ENCODE results near the gene CPNE6.

DNA sequence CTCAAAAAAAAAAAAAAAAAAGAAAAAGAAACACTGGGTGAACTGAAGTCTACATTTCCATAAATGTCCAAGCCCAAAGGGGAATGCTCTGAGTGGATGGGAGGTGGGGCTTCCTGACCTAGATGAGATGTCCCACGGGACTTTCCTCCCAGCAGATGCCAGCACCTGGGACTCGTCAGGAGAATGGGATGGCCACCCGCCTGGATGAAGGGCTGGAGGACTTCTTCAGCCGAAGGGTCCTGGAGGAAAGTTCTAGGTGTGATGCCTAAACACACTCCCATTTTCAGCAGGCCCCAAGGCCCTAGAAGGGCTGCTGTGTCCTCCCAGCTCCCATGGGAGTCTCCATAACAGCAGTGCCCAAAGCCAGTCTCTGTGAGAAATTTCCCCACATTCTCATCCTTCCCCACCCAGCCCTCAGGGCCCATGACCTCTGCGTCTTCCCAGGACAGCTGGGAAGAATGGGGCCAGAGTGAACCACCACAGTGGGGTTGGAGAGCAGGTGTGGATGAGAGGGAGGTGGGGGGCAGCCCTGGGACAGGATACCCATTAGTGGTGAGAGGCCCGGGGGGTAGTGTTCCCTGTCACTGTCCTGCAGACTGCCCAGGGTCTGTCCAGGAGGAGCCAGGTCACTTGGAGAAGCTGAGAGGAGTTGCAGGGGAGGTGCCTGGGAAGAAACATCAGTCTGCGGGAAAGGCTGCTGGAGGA, 7.1 kb upstream of the CPNE6 start:
- TF ChIP-seq TAF1 (conservative IDR thresholded peaks at IDR 0.05), result no peak
- no peak for TF ChIP-seq JUND (IDR thresholded peaks at IDR 0.05)
- no peak for TF ChIP-seq GABPA (IDR thresholded peaks at IDR 0.05 in 1 of 2, conservative IDR thresholded peaks at IDR 0.05 in 1 of 2)
- TF ChIP-seq, protein P1, sequence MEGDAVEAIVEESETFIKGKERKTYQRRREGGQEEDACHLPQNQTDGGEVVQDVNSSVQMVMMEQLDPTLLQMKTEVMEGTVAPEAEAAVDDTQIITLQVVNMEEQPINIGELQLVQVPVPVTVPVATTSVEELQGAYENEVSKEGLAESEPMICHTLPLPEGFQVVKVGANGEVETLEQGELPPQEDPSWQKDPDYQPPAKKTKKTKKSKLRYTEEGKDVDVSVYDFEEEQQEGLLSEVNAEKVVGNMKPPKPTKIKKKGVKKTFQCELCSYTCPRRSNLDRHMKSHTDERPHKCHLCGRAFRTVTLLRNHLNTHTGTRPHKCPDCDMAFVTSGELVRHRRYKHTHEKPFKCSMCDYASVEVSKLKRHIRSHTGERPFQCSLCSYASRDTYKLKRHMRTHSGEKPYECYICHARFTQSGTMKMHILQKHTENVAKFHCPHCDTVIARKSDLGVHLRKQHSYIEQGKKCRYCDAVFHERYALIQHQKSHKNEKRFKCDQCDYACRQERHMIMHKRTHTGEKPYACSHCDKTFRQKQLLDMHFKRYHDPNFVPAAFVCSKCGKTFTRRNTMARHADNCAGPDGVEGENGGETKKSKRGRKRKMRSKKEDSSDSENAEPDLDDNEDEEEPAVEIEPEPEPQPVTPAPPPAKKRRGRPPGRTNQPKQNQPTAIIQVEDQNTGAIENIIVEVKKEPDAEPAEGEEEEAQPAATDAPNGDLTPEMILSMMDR (IDR thresholded peaks at IDR 0.05; ENCODE audit: low read depth, low read length, missing input control), result no peak
